HEK293 (cell line): ENCODE results near the gene GSG1L2.
A peak's percentile ranks its signal among the peaks of the same experiment; 100 is the strongest.

ENCODE experiments used
- CTCF ChIA-PET: fragments of 350-600 bp; formaldehyde crosslinking; extraction: SDS; loops from one replicate; lab custom pipeline; 2021; ENCODE audit warnings: antibody characterized with exemption; lab: Yijun Ruan, JAX
- POLR2A ChIA-PET: fragments of 300-600 bp; formaldehyde crosslinking; extraction: SDS; loops from one replicate; lab custom pipeline; 2020; ENCODE audit warnings: antibody characterized with exemption, inconsistent platforms; lab: Yijun Ruan, JAX
- H3K27ac ChIP-seq: fragments of 200-500 bp; sonication (Bioruptor generic); 2 replicates; pipeline ENCODE4 v1.5.1; 2014; ENCODE audit warnings: low read depth, low read length, control low read depth, inconsistent platforms; ENCODE audit errors: extremely low read depth
- H3K36me3 ChIP-seq, 2 experiments: fragments of 200-500 bp in 1 of 2; sonication (Bioruptor generic) in 1 of 2; 1 replicate in 1 of 2; 2 replicates in 1 of 2; pipeline ENCODE4 v1.5.1; 2014 to 2017; ENCODE audit warnings: inconsistent platforms in 2 of 2, low read length in 2 of 2; ENCODE audit not compliant: control insufficient read depth in 2 of 2, insufficient read depth in 1 of 2
- H3K4me1 ChIP-seq: fragments of 200-500 bp; sonication (Bioruptor generic); 2 replicates; pipeline ENCODE4 v1.5.1; 2014; ENCODE audit warnings: mild to moderate bottlenecking, low read length, inconsistent platforms; ENCODE audit not compliant: control insufficient read depth, insufficient read depth
- H3K4me3 ChIP-seq: 2 replicates; pipeline ENCODE4 v1.5.1; 2011; ENCODE audit warnings: low read depth, mild to moderate bottlenecking, control low read depth, low read length, moderate library complexity
- H3K9me3 ChIP-seq: fragments of 200-500 bp; sonication (Bioruptor generic); 2 replicates; pipeline ENCODE4 v1.5.1; 2014; ENCODE audit warnings: low read depth, low read length, inconsistent platforms; ENCODE audit not compliant: control insufficient read depth, insufficient read depth
- GFI1B ChIP-seq: fragments of 450-650 bp; formaldehyde crosslinking; IDR thresholded peaks from 2 replicates; pipeline ENCODE4 v1.5.1; 2016; ENCODE audit warnings: missing biosample characterization, missing genetic modification characterization
- GLIS2 ChIP-seq: fragments of 450-650 bp; formaldehyde crosslinking; IDR thresholded peaks from 2 replicates; pipeline ENCODE4 v1.5.1; 2016; ENCODE audit warnings: missing biosample characterization, missing genetic modification characterization
- PBX3 ChIP-seq: sonication (generic); formaldehyde crosslinking; IDR thresholded peaks from 2 replicates; pipeline ENCODE4 v1.8.1; 2022; ENCODE audit warnings: mild to moderate bottlenecking, moderate library complexity, missing genetic modification reagents
- SP3 ChIP-seq: fragments of 450-650 bp; formaldehyde crosslinking; IDR thresholded peaks from 2 replicates; pipeline ENCODE4 v1.5.1; 2016; ENCODE audit warnings: missing biosample characterization, missing genetic modification characterization
- ZBTB1 ChIP-seq: fragments of 450-650 bp; formaldehyde crosslinking; IDR thresholded peaks from 2 replicates; pipeline ENCODE4 v1.5.1; 2016; ENCODE audit warnings: missing biosample characterization, missing genetic modification characterization
- ZBTB48 ChIP-seq: fragments of 450-650 bp; formaldehyde crosslinking; IDR thresholded peaks from 2 replicates; pipeline ENCODE4 v1.5.1; 2016; ENCODE audit warnings: missing biosample characterization, missing genetic modification characterization
- ZFP3 ChIP-seq: fragments of 450-650 bp; formaldehyde crosslinking; IDR thresholded peaks from 2 replicates; pipeline ENCODE4 v1.5.1; 2016; ENCODE audit warnings: low read depth, missing biosample characterization, missing genetic modification characterization
- ZNF132 ChIP-seq: fragments of 450-650 bp; formaldehyde crosslinking; IDR thresholded peaks from 2 replicates; pipeline ENCODE4 v1.5.1; 2017; ENCODE audit warnings: missing biosample characterization, missing genetic modification characterization, borderline replicate concordance
- ZNF174 ChIP-seq: fragments of 450-650 bp; formaldehyde crosslinking; IDR thresholded peaks from 2 replicates; pipeline ENCODE4 v1.5.0; 2017; ENCODE audit warnings: missing biosample characterization, mild to moderate bottlenecking, missing genetic modification characterization
- ZNF211 ChIP-seq: fragments of 450-650 bp; formaldehyde crosslinking; IDR thresholded peaks from 2 replicates; pipeline ENCODE4 v1.5.1; 2016; ENCODE audit warnings: low read depth, missing biosample characterization, missing genetic modification characterization
- ZNF23 ChIP-seq: fragments of 450-650 bp; formaldehyde crosslinking; IDR thresholded peaks from 2 replicates; pipeline ENCODE4 v1.5.1; 2016; ENCODE audit warnings: missing biosample characterization, missing genetic modification characterization, borderline replicate concordance
- ZNF292 ChIP-seq: fragments of 450-650 bp; formaldehyde crosslinking; IDR thresholded peaks from 2 replicates; pipeline ENCODE4 v1.5.1; 2016; ENCODE audit warnings: low read depth, missing biosample characterization, missing genetic modification characterization, borderline replicate concordance
- ZNF302 ChIP-seq: fragments of 450-650 bp; formaldehyde crosslinking; IDR thresholded peaks from 2 replicates; pipeline ENCODE4 v1.5.1; 2016; ENCODE audit warnings: missing biosample characterization, missing genetic modification characterization, low read depth
- ZSCAN18 ChIP-seq: fragments of 450-650 bp; formaldehyde crosslinking; IDR thresholded peaks from 2 replicates; pipeline ENCODE4 v1.5.1; 2016; ENCODE audit warnings: missing biosample characterization, missing genetic modification characterization
- ZSCAN4 ChIP-seq: fragments of 450-650 bp; formaldehyde crosslinking; IDR thresholded peaks from 2 replicates; pipeline ENCODE4 v1.5.1; 2017; ENCODE audit warnings: missing biosample characterization, missing genetic modification characterization
- TF ChIP-seq, protein P1 (sequence below): fragments of 450-650 bp; formaldehyde crosslinking; IDR thresholded peaks from 2 replicates; pipeline ENCODE4 v1.5.1; 2016; ENCODE audit warnings: missing biosample characterization, missing genetic modification characterization
- TF ChIP-seq, protein P2 (sequence below): fragments of 450-650 bp; formaldehyde crosslinking; IDR thresholded peaks from 2 replicates; pipeline ENCODE4 v1.5.1; 2016; ENCODE audit warnings: missing biosample characterization, missing genetic modification characterization

GSG1L2 gene

DNA sequence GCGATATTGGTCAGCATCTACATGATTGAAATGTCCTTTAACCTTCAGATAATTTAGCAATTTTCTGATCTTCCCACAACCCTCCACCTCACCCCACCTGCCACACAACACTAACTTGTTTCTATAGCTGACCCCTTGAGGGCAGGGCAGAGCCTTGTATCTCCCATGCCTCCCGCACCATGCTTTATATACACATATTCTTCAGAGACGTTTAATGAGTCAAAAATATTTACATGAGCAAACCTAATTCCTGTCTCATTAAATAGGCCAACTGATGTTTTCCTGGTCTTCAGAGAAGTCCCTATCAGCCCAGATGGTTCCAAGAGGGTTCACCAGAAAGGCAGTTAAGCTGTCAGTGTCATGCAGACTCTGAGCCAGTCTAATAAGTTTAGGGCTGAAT is 23.9 kb downstream of the GSG1L2 start (continued):
- TF ChIP-seq, protein P1, sequence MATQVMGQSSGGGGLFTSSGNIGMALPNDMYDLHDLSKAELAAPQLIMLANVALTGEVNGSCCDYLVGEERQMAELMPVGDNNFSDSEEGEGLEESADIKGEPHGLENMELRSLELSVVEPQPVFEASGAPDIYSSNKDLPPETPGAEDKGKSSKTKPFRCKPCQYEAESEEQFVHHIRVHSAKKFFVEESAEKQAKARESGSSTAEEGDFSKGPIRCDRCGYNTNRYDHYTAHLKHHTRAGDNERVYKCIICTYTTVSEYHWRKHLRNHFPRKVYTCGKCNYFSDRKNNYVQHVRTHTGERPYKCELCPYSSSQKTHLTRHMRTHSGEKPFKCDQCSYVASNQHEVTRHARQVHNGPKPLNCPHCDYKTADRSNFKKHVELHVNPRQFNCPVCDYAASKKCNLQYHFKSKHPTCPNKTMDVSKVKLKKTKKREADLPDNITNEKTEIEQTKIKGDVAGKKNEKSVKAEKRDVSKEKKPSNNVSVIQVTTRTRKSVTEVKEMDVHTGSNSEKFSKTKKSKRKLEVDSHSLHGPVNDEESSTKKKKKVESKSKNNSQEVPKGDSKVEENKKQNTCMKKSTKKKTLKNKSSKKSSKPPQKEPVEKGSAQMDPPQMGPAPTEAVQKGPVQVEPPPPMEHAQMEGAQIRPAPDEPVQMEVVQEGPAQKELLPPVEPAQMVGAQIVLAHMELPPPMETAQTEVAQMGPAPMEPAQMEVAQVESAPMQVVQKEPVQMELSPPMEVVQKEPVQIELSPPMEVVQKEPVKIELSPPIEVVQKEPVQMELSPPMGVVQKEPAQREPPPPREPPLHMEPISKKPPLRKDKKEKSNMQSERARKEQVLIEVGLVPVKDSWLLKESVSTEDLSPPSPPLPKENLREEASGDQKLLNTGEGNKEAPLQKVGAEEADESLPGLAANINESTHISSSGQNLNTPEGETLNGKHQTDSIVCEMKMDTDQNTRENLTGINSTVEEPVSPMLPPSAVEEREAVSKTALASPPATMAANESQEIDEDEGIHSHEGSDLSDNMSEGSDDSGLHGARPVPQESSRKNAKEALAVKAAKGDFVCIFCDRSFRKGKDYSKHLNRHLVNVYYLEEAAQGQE (tag by site-specific recombination), result no peak
- TF ChIP-seq ZSCAN4 (tag by site-specific recombination), result no peak

DNA sequence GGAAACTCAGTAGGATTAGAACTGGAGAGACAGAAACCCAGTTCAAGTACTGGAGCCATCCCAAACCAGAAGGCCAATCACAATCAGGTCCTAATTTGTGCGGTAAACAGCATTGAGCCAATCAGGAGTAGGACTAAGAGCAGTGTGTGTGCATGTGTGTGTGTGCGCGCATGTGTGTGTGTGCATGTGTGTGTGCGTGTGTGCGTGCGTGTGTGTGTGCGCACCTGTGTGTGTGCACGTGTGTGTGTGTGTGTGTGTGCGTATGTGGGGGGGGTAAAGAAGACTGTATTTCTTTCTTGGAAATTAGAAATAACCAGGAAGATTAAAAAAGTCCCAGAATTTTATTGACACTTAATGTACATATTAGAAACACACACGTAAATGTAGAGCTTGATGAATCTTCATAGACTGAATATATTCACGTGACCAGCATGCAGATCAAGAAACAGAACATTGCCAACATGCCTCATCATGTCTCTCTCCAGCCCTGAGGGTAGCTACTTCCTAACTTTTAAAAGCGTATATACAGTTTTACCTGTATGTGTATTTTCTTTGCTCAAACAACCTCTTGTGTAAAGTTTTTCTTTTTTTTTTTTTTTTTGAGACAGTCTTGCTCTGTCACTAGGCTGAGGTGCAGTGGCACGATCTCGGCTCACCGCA is 29.6 kb downstream of the GSG1L2 start:
- H3K4me3 ChIP-seq, result no peak overlapping the region
- H3K4me1 ChIP-seq, result no peaks in the 10 kb centered on the region
- CTCF ChIA-PET, result interaction anchor here (0.6 to 1.1 kb wide), 4 partner anchors 10 to 63 kb away, joined by 3 to 5 read pairs (median 3); no protein-coding TSS in a partner anchor
- TF ChIP-seq ZBTB1 (tag by site-specific recombination) (no peak), ZSCAN4 (tag by site-specific recombination) (peak; percentile 93)
- POLR2A ChIA-PET, result no interaction called here
- no peaks in the 10 kb centered on the region for H3K36me3 ChIP-seq
- no peaks in the 10 kb centered on the region for H3K9me3 ChIP-seq
- no peak overlapping the region for H3K27ac ChIP-seq

- H3K9me3 ChIP-seq, result no peaks in the 10 kb centered on the region
- H3K27ac ChIP-seq, result no peak within 1 kb of the TSS
- no peaks in the 10 kb centered on the region for H3K4me1 ChIP-seq
- CTCF ChIA-PET, result interaction anchor here (0.6 to 2.0 kb wide), 7 partner anchors 9 to 793 kb away, joined by 3 to 5 read pairs (median 3); no protein-coding TSS in a partner anchor
- H3K4me3 ChIP-seq, result no peak within 1 kb of the TSS
- no peaks in the 10 kb centered on the region for H3K36me3 ChIP-seq
- POLR2A ChIA-PET, result no interaction called here
- TF ChIP-seq ZNF132 (no peak), ZSCAN18 (no peak), SP3 (tag by site-specific recombination) (no peak), GFI1B (tag by site-specific recombination) (no peak), ZNF23 (tag by site-specific recombination) (no peak), ZNF302 (tag by site-specific recombination) (no peak), ZNF174 (tag by site-specific recombination) (no peak), ZBTB48 (tag by site-specific recombination) (no peak), ZFP3 (no peak), GLIS2 (tag by site-specific recombination) (no peak), ZNF292 (tag by site-specific recombination) (no peak), ZNF211 (no peak), PBX3 (CRISPR knock-in tag) (no peak)
- TF ChIP-seq, protein P2, sequence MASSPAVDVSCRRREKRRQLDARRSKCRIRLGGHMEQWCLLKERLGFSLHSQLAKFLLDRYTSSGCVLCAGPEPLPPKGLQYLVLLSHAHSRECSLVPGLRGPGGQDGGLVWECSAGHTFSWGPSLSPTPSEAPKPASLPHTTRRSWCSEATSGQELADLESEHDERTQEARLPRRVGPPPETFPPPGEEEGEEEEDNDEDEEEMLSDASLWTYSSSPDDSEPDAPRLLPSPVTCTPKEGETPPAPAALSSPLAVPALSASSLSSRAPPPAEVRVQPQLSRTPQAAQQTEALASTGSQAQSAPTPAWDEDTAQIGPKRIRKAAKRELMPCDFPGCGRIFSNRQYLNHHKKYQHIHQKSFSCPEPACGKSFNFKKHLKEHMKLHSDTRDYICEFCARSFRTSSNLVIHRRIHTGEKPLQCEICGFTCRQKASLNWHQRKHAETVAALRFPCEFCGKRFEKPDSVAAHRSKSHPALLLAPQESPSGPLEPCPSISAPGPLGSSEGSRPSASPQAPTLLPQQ (tag by site-specific recombination), result no peak
Measured at GRCh38 chr17:9790889-9791876, 30.7 kb downstream of the GSG1L2 start, which contains the start of gene DHRS7C. TSS of gene DHRS7C (minus strand) at chr17:9791592. CDS start at chr17:9791284, 308 bp downstream.
